ENCODE measurements around the gene INTS3.
"Not testable (repeated sequence)": the region's sequence is repeated elsewhere in the genome, so short reads cannot be mapped to it uniquely, and the experiment has no call there.

INTS3 gene

DNA sequence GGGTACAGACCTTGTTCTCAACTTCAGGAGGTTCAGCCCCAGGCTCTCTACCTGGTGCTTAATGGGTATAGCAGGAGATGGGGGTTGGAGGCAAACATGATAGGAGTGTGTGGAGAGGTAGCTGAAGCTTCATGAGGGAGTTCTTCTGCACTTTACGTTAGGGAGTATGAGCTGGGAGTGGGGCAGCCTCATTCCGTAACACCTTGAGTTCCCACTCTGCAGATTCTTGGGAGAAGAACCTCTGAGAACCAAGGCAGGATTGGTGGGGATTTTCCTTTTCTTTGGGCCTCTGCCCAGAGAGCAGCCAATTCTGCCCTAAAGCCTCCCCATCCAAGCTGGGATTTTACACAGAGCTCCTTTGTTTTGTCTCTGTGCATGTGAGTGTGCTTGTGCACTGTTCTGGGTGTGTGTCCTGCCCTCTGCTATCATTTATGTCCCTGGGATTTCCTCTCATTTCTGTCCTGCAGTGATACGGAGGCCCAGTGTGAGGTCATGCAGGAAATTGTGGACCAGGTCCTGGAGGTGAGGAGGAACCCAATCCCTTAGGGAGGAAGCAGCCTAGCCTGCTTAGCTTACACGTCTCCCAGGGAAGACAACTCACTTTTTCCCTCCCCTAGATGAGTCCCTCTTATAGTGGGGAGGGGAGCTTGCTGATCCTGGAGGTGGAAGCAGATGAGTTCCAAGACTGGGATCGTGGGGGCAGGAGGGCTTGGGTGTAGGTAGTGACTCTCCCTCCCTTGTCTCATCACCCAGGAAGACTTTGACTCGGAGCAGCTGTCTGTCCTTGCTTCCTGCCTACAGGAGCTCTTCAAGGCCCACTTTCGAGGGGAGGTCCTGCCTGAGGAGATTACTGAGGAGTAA is 35.7 kb downstream of the INTS3 start:
- no peak for DNase-seq

DNA sequence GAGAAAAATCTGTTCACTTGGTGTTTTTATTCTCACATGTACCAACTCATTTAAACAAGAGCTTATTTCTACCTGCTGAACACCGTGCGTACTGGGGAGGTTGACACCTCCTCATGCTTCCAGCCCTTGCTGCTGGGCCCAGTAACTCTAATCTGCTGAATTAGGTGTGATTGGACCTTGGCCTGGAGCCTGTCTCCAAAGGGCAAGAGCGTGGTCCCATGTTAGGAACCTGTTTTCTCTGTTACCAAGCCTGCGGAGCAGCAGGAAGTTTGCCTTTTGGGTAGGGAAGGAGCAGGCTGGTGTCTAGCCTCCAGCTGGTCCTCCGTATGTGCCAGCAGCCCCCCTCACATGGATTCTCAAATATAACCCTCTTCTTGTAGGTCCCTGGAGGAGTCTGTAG is 36.5 kb downstream of the INTS3 start:
- no peak for DNase-seq

DNA sequence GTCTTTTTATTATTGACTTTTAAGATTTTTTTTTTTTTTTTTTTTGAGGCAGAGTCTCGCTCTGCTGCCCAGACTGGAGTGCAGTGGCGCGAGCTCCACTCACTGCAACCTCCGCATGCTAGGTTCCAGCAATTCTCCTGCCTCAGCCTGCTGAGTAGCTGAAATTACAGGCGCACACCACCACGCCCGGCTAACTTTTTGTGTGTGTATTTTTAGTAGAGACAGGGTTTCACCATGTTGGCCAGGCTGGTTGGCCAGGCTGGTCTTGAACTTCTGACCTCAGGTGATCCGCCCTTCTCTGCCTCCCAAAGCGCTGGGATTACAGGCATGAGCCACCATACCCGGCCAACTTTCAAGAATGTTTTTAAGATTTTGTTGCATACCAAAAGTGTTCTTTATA is 38.8 kb downstream of the INTS3 start:
- not testable (repeated sequence) for DNase-seq

DNA sequence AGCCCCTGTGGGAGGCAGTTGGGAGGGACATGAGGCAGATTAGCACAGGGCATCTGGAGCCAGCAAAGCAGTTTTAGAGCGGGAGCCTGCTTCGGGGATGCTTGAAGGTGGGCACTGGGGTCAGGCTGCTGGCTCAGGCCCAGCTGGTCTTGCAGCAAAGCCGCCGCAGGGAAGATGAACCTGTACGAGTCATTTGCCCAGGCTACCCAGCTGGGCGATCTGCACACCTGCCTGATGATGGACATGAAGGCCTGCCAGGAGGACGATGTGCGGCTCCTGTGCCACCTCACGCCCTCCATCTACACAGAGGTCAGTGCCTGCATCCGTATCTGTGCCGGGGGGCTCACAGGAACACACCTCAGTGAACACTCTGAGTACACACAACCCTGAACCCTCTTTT is 39.7 kb downstream of the INTS3 start:
- DNase-seq, result no peak

DNA sequence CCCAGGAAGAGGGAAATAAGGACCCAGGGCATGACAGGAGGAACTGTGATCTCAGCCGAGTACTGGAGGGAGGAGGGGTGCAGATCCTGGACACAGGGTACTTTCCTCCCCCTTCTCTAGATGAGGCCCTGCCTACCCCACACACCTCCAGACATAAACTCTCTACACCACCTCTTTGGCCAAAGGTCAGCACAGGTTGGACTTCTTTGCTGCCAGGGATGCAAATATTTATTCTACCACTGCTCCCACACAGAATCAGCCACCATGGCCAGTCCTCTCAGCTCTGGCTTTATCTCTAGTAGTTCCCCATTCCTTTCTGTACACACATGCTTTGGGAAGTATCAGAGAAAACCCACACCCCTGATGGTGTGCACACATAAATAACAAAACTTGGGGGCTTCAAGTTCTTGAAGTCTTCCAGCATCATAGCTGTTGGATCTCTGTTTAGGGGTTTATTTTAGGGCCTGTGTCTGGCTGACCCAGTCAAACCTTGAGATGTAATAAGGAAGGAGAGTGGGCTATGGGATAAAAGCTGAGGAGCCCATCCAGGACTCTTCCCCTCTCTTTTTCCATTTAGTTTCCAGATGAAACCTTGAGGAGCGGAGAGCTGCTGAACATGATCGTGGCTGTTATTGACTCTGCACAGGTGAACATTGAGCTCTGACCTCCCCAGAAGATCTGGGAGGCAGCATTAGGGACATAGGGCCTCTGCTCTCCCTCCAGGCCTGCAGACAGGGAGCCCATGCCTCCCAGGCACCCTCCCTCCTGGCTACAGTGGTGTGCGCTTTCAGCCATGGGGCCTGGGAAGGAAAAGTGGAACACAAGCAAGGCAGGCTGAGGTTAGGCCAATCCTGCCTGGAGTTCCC is 40.7 kb downstream of the INTS3 start:
- DNase-seq, result no peak

DNA sequence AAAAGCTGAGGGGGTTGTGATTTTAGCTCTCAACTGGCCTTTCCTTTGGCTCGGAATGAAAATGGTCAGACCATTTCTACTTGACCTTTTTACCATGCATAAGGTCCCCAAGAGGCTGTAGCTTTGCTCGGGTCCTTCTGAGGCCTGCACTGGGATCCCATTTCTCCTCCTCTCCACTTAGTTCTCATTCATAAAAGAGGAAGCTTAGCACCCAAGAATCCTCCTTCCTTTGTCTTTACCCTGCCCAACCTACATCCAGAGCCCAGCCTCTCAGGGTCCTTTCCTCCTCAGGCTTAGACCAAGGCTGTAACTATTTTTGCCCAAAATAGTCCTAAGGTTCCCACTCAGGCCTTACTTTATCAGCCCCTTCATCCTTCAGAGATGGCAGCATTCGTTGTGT is 41.4 kb downstream of the INTS3 start:
- no peak for DNase-seq

DNA sequence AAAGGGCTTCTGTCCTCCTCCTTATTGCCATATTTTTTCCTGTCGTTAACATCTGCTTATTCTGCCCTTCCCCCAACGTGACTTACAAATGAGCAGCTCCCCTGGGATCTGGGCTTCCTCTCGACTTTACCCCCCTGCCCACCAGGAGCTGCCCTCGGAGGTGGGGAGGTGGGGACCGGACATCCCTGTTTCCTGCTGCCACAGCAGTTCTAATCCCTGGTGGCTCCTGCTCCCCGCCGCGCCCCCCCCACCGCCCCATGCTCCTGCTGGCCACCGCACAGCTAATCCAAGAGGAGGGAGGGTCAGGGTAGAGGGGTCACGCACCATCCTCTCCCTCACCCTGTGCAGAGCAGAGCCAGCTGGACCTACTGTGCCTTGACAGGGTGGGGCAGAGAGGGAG is 42.9 kb downstream of the INTS3 start:
- DNase-seq, result no peak

DNA sequence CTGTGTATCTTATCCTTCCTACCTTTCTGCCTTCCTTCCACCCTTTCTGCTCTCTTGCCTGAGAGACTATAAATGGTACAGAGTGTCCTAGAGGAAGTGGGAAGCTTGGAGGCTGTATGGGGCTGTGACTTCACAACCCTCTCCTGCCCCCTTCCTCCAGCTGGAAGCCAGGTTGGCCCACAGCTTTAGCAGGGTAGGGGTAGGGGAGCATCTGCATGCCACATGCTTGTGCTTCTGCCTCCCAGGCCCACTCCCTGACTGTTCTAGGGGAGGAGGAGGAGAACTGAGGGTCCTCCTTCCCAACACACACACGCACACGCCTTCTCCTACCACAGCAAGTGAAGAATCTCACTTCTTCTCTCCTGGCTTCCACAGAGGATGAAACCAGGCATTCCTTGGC is 43.4 kb downstream of the INTS3 start:
- no peak for DNase-seq

DNA sequence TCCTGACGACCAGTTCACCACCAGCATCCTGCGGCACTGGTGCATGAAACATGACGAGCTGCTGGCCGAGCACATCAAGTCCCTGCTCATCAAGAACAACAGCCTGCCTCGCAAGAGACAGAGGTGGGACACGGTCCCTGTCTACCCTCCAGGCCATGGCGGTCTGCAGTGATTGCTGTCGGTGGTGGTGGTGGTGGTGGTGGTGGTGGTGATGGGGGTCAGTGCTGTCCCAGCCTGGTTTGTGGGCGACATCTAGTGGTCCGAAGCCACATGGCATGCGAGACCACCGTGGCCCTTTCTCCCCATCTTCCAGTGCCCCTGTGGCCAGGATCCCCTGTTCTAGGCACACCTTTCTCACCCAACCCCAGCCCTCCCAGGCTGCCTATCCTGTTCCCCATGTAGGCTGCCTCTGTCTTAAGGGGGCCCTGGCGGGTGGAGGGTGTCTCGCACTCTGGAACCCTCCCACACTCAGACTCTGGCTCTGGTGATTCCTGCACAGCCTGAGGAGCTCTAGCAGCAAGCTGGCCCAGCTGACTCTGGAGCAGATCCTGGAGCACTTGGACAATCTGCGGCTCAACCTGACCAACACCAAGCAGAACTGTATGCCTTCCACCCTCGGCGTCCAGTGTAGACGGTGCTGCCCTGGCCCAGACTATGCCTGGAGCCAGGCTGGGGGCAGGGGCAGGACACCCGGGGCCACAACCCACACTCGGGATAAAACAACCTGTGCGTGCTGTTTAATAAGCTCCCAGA is 44.2 kb downstream of the INTS3 start:
- DNase-seq, result no peak

DNA sequence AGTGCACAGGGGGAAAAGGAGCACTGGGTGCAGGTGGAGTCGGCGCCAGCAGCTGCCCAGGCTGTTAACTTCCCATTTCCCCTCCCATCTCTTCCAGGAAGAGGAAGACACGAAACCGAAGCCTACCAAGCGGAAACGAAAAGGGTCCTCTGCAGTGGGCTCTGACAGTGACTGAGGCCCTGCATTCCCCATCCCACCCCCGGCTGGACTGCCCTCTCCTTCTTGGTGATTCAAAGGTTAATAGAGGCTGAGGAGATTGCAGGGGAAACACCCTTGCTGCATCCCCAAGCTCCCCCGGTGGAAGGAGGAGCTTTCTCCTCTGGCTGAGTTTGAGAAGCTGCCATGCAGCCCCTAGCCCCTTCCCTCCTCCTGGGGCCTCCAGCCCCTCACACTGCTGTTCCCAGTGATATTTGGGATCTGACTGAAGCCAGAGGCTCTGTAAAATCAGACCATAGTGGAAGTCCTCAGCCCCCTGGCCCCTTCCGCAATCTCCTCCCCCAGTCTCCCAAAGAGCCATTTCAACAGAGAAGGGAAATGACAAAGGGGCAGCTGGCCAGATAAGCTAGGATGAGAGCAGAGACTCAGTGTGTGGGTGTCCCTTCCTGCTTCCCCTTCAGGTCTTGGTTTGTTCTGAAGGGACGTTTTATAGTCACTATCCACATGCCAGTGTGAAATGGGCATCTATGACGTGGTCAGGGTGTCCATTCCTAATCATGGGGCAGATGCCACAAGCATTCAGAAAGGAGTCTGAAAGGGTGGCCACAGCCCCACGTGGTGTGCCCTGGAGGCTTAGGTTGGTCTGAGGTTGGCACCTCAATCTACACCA is 45.5 kb downstream of the INTS3 start:
- DNase-seq, result no peak

DNA sequence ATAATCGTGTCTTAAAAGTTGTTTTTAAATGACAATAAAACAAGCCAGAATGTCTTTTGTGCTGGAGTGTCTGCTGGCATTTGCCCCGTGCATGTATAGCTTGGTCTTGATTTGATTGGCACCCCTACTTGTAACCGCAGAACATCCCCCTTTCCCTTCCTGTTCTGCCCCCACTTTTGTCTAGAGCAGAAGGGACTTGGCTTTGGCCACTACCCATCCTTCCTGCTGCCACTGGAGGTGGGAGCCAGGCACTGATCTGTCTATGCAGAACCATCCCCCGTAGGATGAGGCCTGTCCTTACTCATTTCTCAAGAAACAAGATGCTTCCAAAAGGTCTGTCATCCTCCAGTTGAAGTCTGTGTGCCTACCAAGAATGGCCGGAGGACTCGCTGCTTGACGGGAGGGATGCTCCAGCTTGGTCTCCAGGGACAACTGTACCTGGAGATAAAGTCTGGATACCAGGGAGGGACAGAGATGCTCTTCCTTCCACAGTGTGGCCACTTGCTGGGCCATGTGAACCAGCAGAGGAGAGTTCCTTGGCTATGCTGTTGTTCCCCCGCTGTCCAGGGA is 46.3 kb downstream of the INTS3 start:
- no peak for DNase-seq

DNA sequence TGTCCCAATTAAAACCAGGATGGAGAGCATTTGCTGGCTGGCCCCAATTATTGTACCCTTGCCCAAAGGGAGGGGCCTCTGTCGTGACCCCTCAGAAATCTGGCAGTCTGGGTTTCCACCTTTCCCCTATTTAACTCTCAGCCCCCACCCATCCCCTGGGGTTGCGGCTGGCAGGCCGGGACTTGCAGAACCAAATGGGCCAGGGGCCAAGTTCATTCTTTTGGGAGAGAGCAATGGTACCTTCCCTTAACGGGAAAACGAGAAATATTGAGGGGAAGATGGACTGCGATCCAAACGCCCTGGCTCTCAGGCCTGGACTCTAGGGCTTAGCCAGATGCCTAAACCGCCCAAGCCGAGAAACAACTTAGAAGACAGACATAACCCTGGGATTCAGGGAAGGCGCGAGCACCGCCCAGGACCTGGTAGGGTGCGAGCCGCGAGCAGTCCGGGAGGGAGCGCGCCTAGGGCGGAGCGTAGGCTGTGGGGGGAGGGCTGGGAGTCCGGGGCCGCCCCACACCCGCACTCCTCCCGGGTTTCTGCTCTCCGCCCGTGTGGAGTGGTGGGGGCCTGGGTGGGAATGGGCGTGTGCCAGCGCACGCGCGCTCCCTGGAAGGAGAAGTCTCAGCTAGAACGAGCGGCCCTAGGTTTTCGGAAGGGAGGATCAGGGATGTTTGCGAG is 47.1 kb downstream of the INTS3 start, which contains the start of gene SLC27A3:
Gene SLC27A3 (plus strand): TSS at position 628 of the 678 bp plus-strand sequence. CDS start 91 bp downstream, outside the sequence.
- DNase-seq, result no peak

DNA sequence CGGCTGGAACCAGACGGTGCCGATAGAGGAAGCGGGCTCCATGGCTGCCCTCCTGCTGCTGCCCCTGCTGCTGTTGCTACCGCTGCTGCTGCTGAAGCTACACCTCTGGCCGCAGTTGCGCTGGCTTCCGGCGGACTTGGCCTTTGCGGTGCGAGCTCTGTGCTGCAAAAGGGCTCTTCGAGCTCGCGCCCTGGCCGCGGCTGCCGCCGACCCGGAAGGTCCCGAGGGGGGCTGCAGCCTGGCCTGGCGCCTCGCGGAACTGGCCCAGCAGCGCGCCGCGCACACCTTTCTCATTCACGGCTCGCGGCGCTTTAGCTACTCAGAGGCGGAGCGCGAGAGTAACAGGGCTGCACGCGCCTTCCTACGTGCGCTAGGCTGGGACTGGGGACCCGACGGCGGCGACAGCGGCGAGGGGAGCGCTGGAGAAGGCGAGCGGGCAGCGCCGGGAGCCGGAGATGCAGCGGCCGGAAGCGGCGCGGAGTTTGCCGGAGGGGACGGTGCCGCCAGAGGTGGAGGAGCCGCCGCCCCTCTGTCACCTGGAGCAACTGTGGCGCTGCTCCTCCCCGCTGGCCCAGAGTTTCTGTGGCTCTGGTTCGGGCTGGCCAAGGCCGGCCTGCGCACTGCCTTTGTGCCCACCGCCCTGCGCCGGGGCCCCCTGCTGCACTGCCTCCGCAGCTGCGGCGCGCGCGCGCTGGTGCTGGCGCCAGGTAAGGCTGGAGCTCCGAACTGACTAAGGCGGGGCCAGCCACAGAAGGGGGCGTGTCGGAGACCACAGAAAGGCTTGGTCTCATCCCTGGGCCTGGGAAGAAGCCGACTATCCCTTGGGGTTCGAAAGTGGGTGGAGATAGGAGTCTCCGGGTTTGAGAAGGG is 47.8 kb downstream of the INTS3 start:
- DNase-seq, result peak; percentile 47

DNA sequence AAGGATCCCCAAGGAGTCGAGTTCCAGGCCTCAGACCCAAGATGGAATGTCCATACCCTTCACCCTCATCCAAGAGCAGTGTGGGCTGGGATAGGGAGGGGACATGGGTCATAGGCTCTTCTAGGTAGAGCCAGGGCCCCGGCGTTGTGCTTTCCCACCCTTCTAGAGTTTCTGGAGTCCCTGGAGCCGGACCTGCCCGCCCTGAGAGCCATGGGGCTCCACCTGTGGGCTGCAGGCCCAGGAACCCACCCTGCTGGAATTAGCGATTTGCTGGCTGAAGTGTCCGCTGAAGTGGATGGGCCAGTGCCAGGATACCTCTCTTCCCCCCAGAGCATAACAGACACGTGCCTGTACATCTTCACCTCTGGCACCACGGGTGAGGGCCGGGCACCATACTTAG is 48.5 kb downstream of the INTS3 start:
- no peak for DNase-seq

DNA sequence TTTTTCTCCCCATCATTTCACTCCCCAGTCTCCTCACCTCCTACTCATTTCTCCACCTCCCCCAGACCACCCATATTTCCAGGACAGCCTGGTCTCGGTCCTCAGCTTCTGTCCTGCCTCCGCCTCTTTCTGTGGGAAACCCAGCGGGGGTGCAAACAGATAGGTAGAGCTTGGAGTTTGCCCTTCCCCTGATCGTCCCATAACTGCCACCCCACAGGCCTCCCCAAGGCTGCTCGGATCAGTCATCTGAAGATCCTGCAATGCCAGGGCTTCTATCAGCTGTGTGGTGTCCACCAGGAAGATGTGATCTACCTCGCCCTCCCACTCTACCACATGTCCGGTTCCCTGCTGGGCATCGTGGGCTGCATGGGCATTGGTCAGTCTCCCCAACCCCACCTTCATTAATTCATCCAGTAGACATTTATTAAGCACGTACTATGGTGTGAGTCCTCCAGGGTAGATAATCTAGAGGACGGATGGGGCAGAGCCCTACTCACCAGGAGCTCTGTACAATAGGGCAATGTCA is 49.1 kb downstream of the INTS3 start:
- DNase-seq, result no peak

DNA sequence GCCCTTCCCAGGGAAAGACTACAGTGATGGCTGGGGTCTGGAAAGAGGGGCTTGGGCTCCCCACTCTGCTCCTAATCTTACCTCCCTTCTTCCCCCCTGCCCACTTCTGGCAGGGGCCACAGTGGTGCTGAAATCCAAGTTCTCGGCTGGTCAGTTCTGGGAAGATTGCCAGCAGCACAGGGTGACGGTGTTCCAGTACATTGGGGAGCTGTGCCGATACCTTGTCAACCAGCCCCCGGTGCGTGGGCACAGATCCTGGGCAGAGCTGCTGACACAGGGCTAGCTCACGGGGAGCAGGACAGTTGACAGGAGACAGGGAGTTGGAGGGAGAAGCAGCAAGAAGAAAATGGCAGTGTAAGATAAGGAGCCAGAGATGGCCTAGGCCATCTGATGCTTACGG is 49.8 kb downstream of the INTS3 start:
- DNase-seq, result no peak

DNA sequence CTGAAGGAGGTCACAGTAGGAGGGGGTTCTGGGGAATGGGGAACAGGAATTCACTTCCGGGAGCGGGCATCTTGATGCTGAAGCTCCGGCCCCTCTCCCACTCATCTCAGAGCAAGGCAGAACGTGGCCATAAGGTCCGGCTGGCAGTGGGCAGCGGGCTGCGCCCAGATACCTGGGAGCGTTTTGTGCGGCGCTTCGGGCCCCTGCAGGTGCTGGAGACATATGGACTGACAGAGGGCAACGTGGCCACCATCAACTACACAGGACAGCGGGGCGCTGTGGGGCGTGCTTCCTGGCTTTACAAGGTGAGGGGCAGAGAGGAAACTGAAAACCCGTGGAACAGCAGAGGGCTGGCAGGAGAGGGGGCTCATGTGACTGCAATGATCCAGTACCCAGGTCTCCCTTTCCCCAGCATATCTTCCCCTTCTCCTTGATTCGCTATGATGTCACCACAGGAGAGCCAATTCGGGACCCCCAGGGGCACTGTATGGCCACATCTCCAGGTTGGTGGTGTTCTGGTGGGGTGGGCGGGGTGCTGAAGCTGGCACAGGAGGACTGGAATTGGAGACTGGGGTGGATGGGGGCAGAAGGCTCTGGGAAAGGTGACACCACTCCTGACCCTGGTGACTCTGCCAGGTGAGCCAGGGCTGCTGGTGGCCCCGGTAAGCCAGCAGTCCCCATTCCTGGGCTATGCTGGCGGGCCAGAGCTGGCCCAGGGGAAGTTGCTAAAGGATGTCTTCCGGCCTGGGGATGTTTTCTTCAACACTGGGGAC is 50.4 kb downstream of the INTS3 start:
- no peak for DNase-seq

DNA sequence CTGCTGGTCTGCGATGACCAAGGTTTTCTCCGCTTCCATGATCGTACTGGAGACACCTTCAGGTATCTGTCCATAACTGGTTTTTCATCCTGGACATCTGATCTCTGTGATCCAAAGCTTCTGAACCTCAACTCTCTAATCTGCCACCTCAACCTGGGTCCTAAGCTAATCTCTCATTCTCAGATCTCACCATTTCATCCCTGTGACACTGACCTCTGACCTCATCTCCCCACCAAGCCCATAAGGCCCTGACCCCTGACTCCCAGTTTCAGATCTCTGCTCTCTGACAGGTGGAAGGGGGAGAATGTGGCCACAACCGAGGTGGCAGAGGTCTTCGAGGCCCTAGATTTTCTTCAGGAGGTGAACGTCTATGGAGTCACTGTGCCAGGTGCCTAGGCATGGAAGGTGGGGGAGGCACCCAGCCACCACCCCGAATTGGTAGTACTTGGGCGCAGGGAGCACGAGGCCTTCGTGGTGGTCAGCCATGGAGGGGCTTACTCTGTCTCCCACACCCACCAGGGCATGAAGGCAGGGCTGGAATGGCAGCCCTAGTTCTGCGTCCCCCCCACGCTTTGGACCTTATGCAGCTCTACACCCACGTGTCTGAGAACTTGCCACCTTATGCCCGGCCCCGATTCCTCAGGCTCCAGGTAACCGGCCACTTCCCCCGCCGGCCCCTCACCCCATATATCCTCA is 51.1 kb downstream of the INTS3 start:
- DNase-seq, result no peak
